GM19395 (cell line): ENCODE measurements around the gene SLC1A4.
A peak's percentile ranks its signal among the peaks of the same experiment; 100 is the strongest.
"Not testable (repeated sequence)": the region's sequence is repeated elsewhere in the genome, so short reads cannot be mapped to it uniquely, and the experiment has no call there.

ENCODE experiments used
- ATAC-seq: cut with Tn5 transposase; IDR thresholded peaks from one replicate; pipeline ENCODE4 v1.9.1; 2021; ENCODE audit warnings: mild to moderate bottlenecking, moderate library complexity; ENCODE audit not compliant: unreplicated experiment

The SLC1A4 gene

DNA sequence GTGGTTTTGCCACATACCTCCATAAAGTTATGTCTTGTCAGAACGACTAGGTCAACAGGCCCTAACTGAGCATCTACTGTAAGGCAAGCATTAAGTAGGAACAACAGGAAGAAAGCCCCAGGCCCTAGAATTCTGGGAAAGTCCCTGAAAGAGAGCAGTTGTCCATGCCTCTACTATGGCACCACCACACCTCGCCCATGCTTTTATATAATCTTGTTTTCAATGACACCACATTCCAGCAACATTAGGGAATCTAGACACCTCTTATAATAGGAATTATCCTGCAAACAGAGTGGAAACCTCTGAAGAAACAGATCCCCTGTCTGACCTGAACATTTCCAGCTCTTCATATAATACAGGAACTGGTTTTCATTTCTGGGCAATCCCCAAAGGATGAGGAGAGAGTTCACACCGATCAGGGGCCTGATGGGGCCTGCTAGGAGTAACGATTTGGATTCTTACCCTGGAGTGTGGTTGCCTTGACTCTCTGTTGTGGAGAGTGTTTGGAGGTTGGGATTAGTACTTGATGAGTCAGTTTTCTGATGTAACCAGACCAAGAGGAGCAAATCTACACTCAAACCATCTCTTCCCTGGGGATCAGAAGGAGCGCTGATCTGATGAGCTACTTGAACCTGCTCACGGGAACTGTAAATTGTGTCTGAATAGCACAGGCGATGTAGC is 35.1 kb downstream of the SLC1A4 start:
- no peak for ATAC-seq

DNA sequence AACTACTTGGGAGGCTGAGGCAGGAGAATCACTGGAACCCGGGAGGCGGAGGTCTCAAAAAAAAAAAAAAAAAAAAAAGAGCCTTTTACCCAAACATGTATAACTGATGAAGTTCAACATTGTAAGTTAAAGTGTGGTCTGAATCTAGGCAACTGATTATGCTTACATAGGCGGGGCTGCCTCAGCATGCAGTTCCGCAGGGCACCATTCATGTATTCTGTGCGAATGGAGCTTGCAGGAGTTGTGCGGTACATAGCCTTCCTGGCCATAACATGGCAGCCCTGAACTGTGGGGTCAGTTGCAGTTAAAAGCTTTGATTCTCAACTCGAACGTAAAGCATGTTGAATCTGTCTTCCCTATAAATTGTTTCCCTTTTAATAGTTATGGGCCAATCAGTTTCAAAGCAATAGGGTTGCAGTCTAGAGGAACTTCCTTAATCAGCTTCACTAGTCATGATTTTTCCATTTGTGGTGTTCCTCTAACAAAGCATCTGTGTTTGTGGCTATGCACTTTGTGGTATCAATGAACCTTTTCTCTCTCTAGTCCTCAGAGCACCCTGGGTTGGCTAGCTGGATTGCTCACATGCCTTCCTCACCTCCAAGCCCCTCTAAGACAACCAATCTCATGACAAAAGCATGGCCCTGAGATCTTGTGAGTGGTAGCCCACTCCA is 36.4 kb downstream of the SLC1A4 start:
- no peak for ATAC-seq

DNA sequence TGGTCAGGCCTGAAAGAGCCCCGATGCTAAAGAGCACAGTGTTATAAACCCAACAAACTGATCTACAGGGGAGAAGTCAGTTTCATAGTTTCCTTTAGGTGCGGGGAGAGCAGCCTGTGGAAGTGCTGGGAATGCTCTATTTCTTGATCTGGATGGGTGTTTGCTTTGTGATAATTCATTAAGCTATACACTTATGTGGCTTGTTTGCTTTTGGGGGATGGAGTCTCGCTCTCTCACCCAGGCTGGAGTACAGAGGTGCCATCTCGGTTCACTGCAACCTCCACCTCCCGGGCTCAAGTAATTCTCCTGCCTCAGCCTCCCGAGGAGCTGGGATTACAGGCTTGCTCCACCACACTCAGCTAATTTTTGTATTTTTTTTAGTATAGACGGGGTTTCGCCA is 37.0 kb downstream of the SLC1A4 start:
- no peak for ATAC-seq

DNA sequence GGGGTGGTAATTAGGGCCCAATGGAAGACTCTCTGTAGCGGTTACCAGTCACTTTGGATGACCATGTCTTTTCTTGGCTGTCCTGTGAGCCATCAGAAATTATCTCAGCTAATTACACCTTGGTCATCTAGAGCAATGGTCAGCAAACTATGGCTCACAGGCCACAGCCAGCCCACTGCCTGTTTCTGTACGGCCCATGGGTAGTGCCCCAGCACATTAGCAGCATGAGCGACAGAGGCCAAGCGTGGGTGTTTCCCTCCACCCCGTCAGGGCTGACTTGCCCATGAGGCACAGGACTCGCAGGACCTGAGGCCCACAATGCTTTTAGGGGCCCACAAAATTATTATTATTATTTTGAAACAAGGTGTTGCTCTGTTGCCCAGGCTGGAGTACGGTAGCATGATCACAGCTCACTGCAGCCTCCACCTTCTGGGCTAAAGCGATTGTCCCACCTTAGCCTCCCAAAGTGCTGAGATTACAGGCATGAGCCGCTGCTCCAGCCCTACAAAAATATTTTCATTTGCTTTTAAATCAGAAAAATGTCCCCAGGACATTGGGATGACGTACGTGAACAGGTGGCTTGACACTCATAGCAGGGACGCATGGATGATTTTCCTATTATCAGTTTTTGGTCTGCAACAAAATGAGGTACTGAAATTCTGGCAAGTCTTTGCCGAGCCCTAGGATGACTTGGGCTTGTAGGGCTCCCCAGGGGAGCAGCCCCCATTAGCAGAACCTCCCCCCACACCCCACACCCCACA is 37.7 kb downstream of the SLC1A4 start:
- ATAC-seq = no peak

DNA sequence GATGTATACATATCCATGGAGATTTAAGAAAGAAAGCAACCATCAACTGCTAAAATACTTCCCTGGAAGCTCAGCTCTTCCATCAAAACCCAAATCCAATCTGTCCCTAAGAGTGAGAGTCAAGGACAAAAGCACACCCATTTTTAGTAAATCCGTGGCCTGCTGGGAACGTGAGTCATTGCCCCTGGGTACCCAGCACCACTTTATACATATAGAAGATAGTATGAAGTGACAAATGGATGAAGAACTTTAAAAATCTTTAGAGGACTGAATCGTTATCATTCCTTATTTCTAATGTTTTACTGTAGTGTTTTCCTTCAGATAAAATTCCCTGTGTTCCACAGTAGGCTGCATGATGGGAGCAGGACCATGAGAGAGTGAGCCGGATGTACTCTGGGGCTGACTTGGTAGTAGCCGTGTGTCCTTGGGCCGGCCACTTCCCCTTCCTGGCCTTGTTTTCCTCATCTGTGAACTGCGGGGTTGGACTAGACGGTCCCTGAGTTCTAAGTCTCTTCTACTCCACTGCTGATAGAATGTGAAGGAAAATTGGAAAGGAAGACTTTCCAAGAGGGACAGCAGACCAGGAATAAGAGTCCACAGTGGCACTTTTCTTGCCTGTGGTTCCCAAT is 38.5 kb downstream of the SLC1A4 start:
- ATAC-seq = no peak

DNA sequence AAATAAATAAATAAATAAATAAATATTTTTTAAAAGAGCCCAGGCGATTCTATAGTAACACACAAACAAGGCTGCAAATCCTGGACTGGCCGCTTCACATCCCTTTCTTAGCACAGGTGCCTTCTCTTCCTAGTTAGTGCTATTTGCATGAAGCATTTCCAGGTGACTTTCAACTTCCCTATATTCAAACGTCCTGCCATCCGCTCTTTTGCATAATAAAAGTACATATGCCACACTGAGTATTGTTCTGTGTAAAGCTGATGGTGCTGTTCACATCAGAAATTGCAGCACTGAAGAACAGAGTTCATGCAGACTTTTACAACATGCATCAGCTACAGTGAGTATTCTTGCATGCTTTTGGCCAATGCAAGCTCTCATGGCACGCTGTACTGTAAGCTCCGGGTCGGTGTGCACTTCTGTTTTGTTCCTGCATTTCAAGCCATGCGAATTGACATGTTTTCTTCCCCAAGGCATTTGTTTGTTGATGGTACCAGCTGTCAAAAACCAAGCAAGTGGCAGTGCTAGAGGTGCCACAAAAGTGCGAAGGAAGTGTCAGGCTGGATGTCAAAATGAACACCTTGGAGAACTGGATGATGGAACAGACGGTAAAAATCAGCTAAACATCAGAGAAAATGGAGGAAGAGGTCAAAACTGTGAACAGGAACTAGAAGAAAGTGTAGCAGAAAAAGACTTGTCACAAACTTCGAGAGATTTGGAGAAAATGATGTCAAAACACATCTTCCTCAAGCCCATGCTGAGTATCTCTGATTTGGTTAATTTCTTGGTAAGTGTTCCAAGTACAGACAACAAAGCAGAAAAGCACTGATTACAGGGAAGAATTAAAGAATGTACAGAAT is 41.5 kb downstream of the SLC1A4 start:
- no peak for ATAC-seq

DNA sequence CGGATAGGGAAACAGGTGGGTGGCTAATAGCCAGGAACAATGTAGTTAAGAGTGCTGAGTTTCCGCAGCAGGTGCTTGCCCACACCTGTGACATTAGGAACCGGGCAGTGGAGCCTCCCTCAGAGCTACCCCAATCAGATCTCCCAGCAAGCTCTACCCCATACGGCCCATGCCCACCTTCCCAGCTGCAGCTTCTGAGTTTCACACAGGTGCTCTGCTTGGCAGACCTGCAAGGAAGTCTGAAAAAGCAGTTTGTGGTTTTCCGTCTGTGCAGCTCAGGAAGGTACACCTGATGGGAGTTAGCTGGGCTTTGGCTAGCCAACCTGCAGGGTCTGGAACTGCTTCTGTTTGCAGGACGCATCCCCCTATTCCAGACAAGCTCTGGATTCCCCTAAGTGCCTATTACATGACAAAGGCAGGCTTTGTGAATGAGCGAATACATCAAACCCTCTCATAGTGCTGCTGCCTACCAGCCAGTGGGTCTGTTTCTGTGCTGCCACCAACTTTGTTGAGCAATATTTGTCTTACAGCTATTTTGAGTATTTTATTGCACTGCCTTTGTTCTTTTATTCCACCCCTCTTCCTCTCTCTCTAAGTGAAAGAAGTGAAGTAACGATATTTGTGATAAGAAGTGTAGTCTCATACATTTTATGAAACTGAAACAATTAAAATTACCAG is 42.3 kb downstream of the SLC1A4 start:
- ATAC-seq = peak; percentile 42

DNA sequence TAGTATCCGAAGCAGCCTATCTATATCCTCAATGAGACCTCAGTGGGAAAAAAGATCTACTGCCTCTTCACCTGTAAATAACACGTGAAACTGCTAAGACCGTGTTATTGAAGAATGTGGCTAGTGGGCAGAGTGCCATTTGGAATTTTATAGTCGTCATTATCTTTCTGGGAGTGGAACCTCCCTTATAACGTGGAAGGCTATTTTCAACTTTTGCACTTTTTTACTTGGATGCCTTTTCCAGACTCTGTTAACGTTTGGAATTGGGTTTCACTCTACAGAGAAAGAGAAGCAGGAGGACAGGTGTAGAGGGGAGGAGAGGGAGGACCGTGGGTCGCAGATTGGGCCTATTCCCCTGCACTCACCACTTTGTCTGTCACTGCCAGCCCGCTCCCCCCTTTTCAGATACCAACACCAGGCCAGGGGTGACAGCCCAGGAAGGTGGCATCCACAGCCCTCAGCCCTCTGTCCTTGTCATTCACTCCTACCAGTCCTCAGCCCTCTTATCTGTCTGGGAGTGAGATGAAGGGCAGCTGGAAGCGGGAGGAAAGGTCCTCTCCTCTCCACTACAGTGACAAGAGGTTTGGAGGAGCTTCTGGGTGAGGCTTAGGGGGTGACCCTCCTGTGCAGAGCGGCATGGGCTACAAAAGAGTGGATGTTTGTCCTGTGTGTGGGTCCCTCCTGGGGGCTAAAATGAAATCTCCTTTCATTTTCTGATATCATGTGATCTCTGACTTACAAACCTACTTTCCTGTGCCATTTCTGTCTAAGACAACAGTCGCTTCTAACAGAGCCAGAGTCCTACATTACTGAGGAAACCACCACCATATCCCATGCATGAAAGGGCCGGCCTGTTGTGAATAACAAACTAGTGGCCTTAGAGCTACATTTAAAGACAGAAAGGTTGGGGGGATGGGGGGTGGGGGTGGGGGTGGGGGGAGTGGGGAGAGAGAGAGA is 43.1 kb downstream of the SLC1A4 start:
- ATAC-seq = no peak

DNA sequence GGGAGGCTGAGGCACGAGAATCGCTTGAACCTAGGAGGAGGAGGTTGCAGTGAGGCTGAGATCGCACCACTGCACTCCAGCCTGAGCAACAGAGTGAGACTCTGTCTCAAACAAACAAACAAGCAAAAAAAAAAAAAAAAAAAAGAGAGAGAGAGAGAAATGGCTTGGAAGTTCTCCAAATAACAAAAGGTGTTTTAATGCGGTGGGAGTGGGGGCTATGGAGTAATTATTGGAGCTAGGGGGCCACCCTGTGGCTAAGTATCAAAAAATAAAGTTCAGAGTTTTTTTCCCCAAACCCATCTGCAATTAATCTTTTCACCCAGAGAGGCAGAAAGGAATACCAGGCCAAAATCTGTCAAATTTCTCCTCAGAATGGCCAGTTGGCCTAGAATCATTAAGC is 44.0 kb downstream of the SLC1A4 start:
- no peak for ATAC-seq

DNA sequence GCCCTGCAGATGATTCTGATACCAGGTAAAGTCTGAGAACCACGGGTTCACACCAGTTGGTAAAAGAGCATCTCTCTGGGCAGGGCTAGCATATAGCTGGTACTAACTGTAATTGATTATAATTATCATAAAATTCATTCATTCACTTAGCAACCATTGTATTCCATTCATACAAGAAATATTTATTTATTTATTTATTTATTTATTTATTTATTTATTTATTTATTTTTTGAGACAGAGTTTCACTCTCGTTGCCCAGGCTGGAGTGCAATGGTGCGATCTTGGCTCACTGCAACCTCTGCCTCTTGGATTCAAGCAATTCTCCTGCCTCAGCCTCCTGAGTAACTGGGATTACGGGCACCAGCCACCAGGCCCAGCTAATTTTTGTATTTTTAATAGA is 44.5 kb downstream of the SLC1A4 start:
- ATAC-seq = not testable (repeated sequence)

DNA sequence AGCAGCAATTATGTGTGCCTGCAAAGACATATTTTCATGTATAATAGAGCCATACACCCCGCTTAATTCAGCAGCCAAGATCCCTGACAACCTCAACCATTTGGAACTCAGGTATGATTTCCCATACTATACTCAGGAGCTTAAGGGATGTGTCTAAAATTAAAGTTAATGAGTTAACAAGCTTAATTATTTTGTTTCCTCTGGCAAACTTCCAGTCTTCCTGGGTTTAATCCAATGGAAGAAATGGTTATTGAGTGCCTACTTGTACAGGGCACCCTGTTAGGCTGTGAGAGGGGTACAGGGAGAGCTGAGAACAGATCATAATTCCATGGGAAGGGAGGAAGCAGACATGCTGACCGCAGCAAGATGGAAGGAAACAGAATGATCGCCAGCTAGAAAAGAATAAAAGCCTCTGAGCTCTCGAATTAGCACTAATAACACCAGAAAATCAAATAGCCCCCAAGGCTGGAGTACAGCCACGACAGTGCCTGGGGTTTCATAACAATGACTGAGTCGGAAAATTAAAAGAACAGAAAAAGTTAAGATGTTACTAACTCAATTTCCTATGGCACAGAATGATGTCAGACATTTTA is 46.2 kb downstream of the SLC1A4 start:
- no peak for ATAC-seq

DNA sequence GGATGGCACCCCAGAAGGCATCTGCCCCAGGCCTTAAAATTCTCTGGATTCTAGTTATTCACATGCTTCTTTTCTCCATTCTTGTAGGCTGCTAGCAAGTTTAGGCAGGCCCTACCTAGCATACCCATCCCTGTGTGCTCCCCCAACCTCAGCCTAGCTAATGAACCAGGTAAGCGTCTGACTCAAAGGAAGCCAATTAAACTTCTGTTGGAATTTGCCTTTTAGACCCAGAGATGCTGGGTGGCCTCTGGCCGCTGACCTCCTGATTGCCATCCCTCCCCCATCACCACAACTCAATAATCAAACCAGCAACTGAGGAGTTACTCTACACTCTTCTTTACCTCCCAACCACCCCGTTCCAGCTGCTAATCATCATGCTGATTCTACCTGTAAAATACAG is 48.0 kb downstream of the SLC1A4 start:
- ATAC-seq = no peak

DNA sequence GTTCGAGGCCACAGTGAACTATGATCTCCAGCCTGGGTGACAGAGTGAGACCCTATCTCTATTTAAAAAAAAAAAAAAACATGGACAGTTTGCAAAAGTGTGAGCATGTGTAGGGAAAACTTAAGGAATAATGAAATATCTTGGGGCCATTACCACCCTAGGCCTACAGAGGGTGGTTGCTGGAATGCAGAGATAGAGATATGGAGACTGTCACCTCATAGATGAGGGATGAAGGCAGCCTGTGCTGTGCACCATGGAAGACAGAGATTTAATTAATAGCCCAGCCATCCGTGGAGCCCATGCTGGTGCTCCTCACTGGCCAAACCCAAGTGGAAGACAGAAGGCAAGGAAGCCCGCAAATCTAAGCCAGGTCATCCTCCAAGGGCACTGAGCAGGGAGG is 50.4 kb downstream of the SLC1A4 start:
- ATAC-seq = no peak

DNA sequence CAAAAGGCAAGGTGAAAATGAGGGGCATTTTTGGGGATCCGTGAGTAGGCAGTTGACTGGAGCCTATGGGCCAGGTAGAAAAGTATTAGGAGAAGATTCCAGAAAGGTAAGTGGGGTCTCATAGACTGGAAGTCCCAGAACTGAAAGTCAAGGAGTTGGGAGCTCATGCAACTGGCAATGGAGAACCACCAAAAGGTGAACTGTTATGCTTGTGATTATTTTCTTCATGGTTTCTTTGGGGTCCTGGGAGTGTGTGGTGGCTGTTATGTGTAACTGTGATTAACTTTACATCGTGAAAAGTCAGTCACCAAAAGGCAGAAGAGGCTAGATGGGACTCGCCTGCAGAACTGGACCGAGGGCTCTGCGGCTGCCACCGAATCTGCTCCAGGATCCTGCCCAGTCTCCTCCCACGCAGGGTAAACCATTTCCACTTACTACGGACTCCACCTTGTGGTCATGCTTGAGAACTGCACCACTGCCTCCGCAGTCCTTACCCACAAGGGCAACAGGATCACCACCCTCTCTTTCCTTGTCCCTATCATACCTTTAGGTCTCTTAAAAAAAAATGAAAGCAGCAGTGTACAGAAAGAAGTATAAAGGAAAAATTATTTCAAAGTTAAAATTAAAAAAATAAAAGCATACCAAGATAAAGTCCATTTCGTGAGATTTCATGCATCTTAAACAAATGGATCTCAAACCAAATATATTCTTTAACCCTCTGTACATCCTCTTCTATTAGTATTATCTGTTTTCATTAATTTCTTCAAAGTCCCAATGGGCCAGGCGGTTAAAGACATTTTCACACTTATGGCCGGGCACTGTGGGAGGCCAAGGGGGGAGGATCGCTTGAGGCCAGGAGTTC is 51.4 kb downstream of the SLC1A4 start:
- ATAC-seq = peak; percentile 82

DNA sequence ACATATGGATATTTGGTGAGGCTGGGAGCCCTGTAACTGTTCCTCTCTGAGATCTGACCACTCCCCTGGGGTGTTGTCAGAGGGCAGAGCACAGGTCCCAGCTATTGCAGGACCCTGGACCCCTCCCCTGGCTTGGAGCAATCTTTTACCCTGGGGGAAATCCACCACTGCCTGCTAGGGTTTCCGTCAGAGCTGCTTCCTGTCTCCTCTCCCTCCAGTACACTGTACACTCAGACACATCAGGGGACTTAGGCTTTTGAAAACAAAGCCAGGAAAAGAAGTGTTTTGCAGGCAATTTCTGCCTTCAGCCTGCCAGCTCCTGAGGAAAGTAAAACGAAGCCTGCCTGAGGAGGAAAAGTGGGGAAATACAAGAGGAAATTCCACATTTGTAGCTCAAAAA is 53.8 kb downstream of the SLC1A4 start:
- ATAC-seq = no peak

DNA sequence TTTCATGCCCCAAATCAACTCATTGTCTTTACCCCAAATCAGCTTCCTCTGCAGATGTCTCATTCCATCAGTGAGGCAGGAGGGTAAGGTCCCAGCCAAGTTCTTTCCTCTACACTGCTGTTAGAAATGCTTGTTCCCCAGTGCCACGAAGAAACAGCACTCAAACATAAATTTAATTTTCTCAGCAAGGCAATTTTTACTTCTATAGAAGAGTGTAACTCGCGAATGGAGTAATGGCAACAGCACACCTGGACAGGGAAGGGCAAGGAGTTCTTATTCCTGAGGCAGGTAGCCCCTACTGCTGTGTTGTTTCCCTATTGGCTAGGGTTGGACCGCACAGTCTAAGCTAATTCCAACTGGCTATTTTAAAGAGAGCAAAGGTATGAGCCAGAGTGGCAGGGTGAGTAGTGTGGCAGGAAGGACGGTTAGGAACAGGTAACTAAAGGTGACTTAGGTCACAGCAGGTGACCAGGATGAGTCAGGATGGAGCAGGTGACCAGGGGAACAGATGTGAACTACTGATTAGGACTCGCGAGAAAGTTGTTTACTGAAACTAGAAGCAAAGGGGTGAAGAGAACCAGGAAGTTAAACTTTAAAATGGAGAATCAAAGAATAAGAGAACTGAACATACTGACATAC is 55.0 kb downstream of the SLC1A4 start:
- no peak for ATAC-seq

DNA sequence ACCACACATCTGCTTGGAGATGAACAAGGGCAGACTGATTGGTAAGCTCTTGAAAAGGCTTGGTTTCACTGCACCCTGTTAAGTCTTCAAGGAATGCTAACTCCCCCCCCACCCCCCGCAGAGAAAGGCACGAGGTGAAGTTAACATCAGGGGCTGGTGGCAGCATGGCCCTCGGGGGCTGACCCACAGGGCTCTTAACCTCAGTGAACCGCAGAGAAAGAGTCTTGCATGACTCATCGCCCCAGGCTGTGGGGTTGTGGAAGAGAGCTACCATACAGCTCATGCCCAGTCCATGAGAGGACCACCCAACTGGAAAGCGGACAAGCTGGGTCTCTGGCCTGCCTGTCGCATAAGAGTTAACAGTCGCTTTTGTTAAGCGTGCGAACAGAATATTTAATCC is 56.5 kb downstream of the SLC1A4 start:
- no peak for ATAC-seq
